ENCODE data around the gene NLGN1.

The NLGN1 gene

GRCh38 chr3:173923204-173923603 lies 525.7 kb downstream of the NLGN1 start:
- no peak for DNase-seq

- no peak for DNase-seq
These were observed 532.7 kb downstream of the NLGN1 start for GRCh38 chr3:173930251-173930650.

- no peak for DNase-seq
These were observed 535.1 kb downstream of the NLGN1 start for GRCh38 chr3:173932624-173933023.

- DNase-seq: no peak
These were observed 535.6 kb downstream of the NLGN1 start for GRCh38 chr3:173933113-173933512.

DNA sequence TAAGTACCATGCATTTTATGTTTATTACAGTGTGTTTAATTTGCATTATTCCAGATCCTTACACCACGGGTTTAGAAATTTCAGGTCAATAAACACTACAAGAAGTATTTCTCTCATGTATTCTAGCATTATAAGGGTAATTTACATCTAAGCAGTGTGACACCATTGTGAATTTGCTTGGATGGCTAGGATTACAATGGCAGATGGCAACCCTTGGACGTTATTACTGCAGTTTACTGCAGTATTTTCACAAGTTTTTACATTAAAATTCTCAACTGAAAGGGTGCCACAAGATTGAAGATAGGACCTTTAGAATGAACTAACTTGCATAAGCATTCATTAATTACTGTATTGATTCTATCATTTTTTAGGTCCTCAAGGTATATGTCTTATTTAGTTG lies 538.8 kb downstream of the NLGN1 start:
- no peak for DNase-seq

DNA sequence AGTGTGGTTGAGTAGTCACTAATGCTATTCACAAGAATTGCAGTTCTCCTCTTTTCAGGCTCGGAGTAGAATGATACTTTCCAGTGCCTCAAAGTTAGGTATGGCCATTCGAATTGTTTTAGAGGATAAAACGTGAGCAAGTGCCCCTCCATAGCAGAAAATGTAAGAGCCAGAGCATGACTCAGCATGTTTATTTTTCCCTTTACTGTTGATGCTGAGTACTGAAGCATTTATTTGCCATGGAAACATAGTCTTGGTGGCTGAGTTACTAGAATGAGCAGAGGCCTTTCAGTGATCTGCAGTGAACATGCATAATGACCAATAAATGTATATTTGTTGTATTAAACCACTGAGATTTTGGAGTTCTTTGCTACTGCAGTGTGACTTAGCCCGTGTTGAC lies 540.6 kb downstream of the NLGN1 start:
- DNase-seq: no peak

DNA sequence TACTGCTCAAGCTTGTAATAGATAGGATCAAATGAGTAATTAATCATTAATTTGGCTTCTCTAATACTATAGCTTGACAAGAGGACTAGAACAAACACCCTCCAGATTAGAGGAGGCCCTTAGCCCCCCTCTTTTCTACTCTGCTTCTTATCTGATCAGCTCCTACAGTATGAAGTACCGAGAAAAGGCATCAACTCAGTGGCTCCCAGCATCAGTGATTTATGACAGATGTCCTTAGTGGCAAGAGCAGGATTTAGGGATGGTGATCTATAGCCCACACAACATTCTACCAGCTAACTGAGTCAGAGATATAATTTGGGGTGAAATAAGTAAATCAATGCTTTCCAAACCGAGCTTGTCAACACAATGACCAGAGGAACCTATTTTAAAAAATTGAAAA lies 541.1 kb downstream of the NLGN1 start:
- no peak for DNase-seq

- no peak for DNase-seq
These were observed 541.8 kb downstream of the NLGN1 start for GRCh38 chr3:173939331-173939730.

GRCh38 chr3:173943264-173943663 lies 545.7 kb downstream of the NLGN1 start:
- DNase-seq: no peak

DNA sequence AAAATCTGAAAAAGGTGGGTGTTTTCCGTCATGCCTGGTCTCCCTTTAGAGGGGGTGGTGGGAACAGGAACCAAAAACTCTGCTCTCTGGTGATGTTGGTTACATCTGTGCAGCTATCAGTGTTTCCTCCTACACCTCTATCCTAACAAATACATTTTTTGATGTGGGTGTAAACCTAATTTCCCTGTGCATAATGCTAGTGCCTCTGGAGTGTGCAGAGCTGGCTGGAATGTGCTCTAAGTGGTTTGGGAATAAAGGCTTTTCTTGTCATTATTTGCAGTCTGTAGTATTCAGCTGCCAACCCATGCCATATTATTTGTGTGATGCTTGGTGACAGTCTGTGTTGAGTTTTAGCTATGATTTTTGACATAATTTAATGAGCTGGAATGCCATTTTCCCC lies 547.6 kb downstream of the NLGN1 start:
- no peak for DNase-seq

DNA sequence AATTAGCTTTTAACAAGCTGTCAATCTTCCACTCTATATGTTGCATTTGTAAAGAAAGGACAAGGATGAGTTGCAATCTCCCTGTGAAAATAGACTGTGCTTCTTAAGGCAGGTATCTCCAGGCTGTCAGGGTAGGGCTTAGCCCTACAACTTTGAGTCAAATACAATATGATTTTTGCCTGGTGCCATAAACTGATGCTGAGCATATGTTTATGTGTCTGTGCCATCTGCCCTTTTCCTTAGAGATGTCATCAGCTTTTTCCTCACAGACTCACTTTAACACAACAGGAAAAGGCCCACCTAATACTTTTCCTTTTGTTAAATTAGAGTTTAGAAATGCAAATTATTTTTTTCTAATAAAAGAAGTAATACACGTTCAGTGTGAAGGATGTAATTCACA lies 548.3 kb downstream of the NLGN1 start:
- no peak for DNase-seq

DNA sequence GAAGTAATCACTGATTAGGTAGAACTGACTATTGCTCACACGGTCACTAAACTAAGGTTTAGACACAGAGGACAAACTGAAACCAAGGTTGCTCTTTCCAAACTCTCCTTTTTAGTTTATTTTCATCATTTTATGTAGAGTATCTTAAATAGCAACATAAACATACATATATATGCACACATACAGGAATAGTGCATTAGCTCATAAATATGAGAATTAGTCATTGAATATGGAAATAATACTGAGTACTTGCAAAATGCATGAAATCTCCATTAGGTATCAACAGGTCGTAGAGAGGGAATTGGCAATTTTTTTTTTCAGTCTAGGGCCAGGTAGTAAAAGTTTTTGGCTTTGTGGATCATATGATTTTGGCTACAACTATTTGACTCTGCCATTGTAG lies 557.1 kb downstream of the NLGN1 start:
- DNase-seq: no peak

DNA sequence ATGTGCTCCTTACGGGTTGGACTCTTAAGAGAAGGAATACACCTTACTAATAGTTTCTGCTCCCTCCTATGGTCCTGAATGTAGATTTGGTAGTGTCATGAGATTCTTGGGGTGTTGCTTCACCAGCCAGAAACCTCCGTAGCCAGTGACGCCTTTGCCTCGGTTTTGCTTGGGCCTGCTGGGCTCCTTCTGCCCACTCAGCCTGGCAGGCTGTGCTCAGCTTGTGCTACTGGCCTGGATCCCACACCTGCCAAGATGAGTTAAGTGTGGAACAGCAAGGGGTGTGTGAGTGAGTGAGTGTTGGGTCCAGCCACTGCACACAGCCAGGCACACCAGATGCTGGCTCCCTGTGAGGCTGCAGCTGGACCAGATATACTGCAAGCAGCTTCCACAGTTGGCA lies 560.1 kb downstream of the NLGN1 start:
- no peak for DNase-seq

GRCh38 chr3:173958805-173959204 lies 561.3 kb downstream of the NLGN1 start:
- no peak for DNase-seq

DNA sequence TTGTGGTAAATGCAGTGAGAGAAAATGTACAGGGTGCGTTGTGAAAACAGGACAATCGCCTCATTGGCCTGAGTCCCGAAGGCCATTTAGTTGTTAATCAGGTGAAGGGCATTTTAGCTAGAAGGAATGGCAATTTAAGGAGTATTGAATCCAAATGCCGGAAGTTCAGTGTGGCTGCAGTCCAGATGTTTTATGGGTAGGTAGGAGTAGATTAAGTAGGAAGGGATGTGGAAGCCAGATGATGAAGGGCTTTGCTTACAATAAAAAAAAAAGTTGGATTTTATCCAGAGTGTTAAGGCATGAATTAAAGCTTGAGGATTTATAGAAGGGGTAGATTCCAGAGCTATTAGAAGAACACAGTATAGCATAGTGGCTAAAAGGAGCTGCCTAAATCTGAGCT lies 572.7 kb downstream of the NLGN1 start:
- no peak for DNase-seq

GRCh38 chr3:173976281-173976680 lies 578.7 kb downstream of the NLGN1 start:
- no peak for DNase-seq

GRCh38 chr3:173977747-173978146 lies 580.2 kb downstream of the NLGN1 start:
- no peak for DNase-seq

- DNase-seq: no peak
These were observed 585.8 kb downstream of the NLGN1 start for GRCh38 chr3:173983343-173983742.

GRCh38 chr3:173986861-173987410 lies 589.4 kb downstream of the NLGN1 start:
- DNase-seq: no peak

DNA sequence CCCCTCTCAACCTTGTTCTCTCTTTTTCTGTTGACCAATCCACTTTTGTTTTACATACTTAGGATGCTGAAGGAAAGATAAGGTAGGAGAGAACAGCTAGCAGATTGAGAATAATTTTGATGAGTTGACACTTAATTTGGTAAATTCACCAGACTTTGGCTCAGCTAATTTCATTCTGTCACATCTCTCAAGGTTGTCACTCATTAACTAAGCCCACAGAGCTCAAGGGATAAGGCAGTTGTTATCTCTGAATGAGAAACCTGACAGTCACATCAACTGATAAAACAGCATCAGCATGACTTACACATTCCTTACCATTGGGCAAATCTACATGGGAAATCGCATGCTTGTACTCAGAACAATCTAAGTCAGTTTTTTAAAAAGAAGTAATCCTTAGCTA lies 591.4 kb downstream of the NLGN1 start:
- DNase-seq: no peak

GRCh38 chr3:173992416-173992815 lies 594.9 kb downstream of the NLGN1 start:
- DNase-seq: no peak

GRCh38 chr3:173993299-173993698 lies 595.8 kb downstream of the NLGN1 start:
- no peak for DNase-seq

DNA sequence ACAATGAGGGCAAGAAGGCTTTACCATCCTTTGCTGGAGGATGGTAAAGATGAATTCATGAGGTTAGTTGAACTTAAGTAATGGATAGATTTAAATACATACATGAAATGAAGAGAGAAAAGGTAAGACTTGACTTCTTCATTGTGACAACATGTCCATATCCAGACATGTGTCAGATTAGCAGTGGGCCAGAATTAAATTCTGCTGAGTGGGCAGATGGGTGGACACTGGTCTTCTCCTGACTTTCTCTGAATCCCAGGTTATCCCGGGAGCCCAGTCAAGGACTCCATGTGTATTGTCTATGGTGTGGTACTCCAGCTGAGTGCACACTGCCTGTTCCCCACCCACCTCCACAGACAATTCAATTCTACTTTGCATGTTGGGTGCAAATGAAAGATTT lies 603.1 kb downstream of the NLGN1 start:
- no peak for DNase-seq

- DNase-seq: no peak
These were observed 605.0 kb downstream of the NLGN1 start for GRCh38 chr3:174002543-174002942.

DNA sequence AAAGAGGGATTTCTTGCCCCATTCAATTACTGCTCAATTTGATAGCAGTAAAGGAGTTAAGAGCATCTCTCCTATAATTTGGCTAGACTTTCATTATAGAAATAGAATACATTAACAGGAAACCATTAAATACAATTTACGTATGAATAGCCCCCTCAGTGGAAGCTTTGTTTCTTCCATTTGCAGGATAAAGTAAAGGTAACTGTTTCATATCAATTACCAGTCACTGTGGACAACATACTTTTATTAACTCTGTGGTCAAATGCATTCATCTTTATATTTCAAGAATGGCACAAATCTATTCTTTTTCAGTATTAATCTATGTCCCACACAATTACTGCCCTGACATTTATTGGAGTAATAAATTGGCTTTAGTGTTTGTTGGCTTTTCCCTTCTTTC lies 613.4 kb downstream of the NLGN1 start:
- no peak for DNase-seq

- DNase-seq: no peak
These were observed 618.6 kb downstream of the NLGN1 start for GRCh38 chr3:174016186-174016585.

Data from bone marrow (tissue), 2 donors.